ENCODE data around the gene MYZAP.

- TF ChIP-seq RAD21 (CRISPR knock-in tag; conservative IDR thresholded peaks at IDR 0.05 in 1 of 2, IDR thresholded peaks at IDR 0.05 in 1 of 2) (no peak), SMARCC2 (IDR thresholded peaks at IDR 0.05; ENCODE audit: low read depth) (no peak), TCF7L2 (IDR thresholded peaks at IDR 0.05; ENCODE audit: low read depth, low read length) (no peak), ATF3 (IDR thresholded peaks at IDR 0.05) (no peak), ATF3 (CRISPR knock-in tag; conservative IDR thresholded peaks at IDR 0.05) (no peak), CTCF (IDR thresholded peaks at IDR 0.05 in 2 of 3, conservative IDR thresholded peaks at IDR 0.05 in 1 of 3; ENCODE audit: insufficient read depth in 2 of 3, low read depth in 1 of 3, low read length in 3 of 3) (no peak), PHTF2 (CRISPR knock-in tag; IDR thresholded peaks at IDR 0.05) (no peak), SMARCE1 (IDR thresholded peaks at IDR 0.05) (no peak), RNF219 (CRISPR knock-in tag; IDR thresholded peaks at IDR 0.05) (no peak), ZNF398 (CRISPR knock-in tag; IDR thresholded peaks at IDR 0.05) (no peak), ZNF224 (CRISPR knock-in tag; IDR thresholded peaks at IDR 0.05) (no peak)
These were observed at the start of gene MYZAP for GRCh38 chr15:57591822-57592367.
